ENCODE results near the gene DDX52. TPM values are rescaled to one million over a fixed set of nuclear protein-coding genes. Genes with fewer than 3 reads are reported as not detected.

The DDX52 gene
- total and polyA plus RNA-seq, 12 donors, result 7.8 to 18.0 (median 14.4) TPM

GRCh38 chr17:37567137-37567536, 76.1 kb downstream of the DDX52 start:
- Histone ChIP-seq H3K9me3 (no peaks in the 10 kb centered on the region), H3K27ac (no peak overlapping the region), H3K36me3 (peaks cover 0 to 89% (median 53%) of the 10 kb centered on the region in 9 donors), H3K4me3 (no peak overlapping the region), H3K27me3 (no peaks in the 10 kb centered on the region), H3K4me1 (no peaks in the 10 kb centered on the region)
- 79 to 84% methylated on average over 2 of the region's 2 CpGs for WGBS, 2 donors
- ATAC-seq (no peak), DNase-seq (no peak)
- no peak for TF ChIP-seq CTCF (IDR thresholded peaks at IDR 0.05)
- intact Hi-C loops (cut with DNase I), result no loop called here

- Histone ChIP-seq H3K4me1 (no peaks in the 10 kb centered on the region), H3K9me3 (no peaks in the 10 kb centered on the region), H3K27ac (no peak overlapping the region), H3K27me3 (no peaks in the 10 kb centered on the region), H3K36me3 (peaks cover 0 to 89% (median 59%) of the 10 kb centered on the region in 9 donors), H3K4me3 (no peak overlapping the region)
- ATAC-seq, result no peak
- no peak for TF ChIP-seq CTCF (IDR thresholded peaks at IDR 0.05)
- DNase-seq, result no peak
- 93 to 98% methylated on average over 3 of the region's 3 CpGs for WGBS, 2 donors
- intact Hi-C loops (cut with DNase I), result no loop called here
Observed at GRCh38 chr17:37564252-37564651, 79.0 kb downstream of the DDX52 start.

- Histone ChIP-seq H3K4me3 (no peak overlapping the region), H3K27me3 (no peaks in the 10 kb centered on the region), H3K9me3 (no peaks in the 10 kb centered on the region), H3K4me1 (no peaks in the 10 kb centered on the region), H3K27ac (no peak overlapping the region), H3K36me3 (peaks cover 0 to 89% (median 51%) of the 10 kb centered on the region in 9 donors)
- intact Hi-C loops (cut with DNase I), result no loop called here
- no peak for TF ChIP-seq CTCF (IDR thresholded peaks at IDR 0.05)
- WGBS, 2 donors, result 88 to 90% methylated on average over 5 of the region's 5 CpGs
- DNase-seq (no peak), ATAC-seq (no peak)
Observed at GRCh38 chr17:37562016-37562745, 81.1 kb downstream of the DDX52 start.

Small RNAs within 50 kb of the gene (microRNA-seq; reads per million reads assigned to microRNA genes)
- gene MIR378J, result 0 reads per million in 2 donors

Other genes starting within 250 kb of the DDX52 start
- gene ACACA, start 236.6 kb downstream of the DDX52 start, total RNA-seq, result 10 to 100 TPM; 14.7 to 28.0 (median 17.3) TPM
- gene ACACA, start 236.6 kb downstream of the DDX52 start, polyA plus RNA-seq, result 10 to 100 TPM in 1 of 2 donors, 1 to 10 TPM in 1; 5.6 to 10.3 TPM
- 10 to 100 TPM; 11.3 to 18.4 (median 13.4) TPM for gene TADA2A, start 236.6 kb downstream of the DDX52 start, total RNA-seq
- 1 to 10 TPM; 6.7 to 9.0 TPM for gene TADA2A, start 236.6 kb downstream of the DDX52 start, polyA plus RNA-seq
- 10 to 100 TPM; 12.6 to 21.7 (median 18.5) TPM for gene DUSP14, start 153.6 kb downstream of the DDX52 start, total RNA-seq
- gene DUSP14, start 153.6 kb downstream of the DDX52 start, polyA plus RNA-seq, result 10 to 100 TPM in 1 of 2 donors, 1 to 10 TPM in 1; 6.0 to 18.8 TPM
- gene SYNRG, start 34.0 kb downstream of the DDX52 start, total RNA-seq, result 10 to 100 TPM; 32.7 to 57.6 (median 48.2) TPM
- gene SYNRG, start 34.0 kb downstream of the DDX52 start, polyA plus RNA-seq, result 1 to 10 TPM; 2.9 to 5.6 TPM
- not detected for gene HNF1B, start 101.6 kb upstream of the DDX52 start, total RNA-seq
- not detected for gene HNF1B, start 101.6 kb upstream of the DDX52 start, polyA plus RNA-seq

All from heart right ventricle (tissue), 16 donors.